ENCODE measurements around the gene ZNFX1. TPM values are rescaled to one million over a fixed set of nuclear protein-coding genes. Genes with fewer than 3 reads are reported as not detected.
"Not testable (repeated sequence)": the region's sequence is repeated elsewhere in the genome, so short reads cannot be mapped to it uniquely, and the experiment has no call there.

ZNFX1 gene
- total RNA-seq, 1 donor from 2014 or later = 49.1 TPM

DNA sequence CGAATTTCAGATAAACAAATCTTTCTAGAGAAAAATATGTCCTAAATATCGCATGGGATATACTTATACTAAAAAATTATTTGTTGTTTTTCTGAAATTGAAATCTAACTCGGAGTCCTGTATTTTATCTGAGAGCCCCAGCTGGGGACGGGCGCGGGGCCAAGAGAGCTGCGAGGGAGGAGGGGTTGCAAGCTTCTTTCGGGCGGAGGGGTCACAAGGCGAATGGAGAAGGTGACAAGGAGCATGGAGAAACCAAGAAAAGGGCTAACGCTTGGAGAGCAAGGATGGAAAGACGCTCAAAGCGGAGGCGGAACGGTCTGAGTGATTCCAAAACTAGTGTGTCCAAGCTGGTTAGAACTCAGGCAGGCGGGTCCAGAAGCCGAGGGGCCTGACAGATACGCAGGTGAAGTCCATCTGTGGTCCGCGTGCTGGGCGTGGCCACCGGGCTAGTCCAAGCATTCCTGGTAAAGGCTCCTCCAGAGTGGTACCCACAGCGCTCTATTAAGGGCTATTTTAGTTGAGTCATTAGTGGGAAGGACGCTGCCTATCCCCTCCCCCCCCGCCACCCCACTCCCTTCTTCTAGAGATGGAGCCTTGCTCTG is 41.5 kb upstream of the ZNFX1 start:
- peaks cover 12 to 13% of the 10 kb centered on the region in 2 donors for H3K4me1 ChIP-seq
- H3K27ac ChIP-seq = no peak overlapping the region
- peak overlapping the region; percentile 32 to 59 for H3K4me3 ChIP-seq
- no peaks in the 10 kb centered on the region for H3K9me3 ChIP-seq
- peaks cover 9% of the 10 kb centered on the region for H3K27me3 ChIP-seq
- TF ChIP-seq, protein P1, sequence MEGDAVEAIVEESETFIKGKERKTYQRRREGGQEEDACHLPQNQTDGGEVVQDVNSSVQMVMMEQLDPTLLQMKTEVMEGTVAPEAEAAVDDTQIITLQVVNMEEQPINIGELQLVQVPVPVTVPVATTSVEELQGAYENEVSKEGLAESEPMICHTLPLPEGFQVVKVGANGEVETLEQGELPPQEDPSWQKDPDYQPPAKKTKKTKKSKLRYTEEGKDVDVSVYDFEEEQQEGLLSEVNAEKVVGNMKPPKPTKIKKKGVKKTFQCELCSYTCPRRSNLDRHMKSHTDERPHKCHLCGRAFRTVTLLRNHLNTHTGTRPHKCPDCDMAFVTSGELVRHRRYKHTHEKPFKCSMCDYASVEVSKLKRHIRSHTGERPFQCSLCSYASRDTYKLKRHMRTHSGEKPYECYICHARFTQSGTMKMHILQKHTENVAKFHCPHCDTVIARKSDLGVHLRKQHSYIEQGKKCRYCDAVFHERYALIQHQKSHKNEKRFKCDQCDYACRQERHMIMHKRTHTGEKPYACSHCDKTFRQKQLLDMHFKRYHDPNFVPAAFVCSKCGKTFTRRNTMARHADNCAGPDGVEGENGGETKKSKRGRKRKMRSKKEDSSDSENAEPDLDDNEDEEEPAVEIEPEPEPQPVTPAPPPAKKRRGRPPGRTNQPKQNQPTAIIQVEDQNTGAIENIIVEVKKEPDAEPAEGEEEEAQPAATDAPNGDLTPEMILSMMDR (IDR thresholded peaks at IDR 0.05) = no peak
- intact Hi-C loops (cut with DNase I) = no loop called here
- no peaks in the 10 kb centered on the region for H3K36me3 ChIP-seq
- DNase-seq (ENCODE audit: low spot score in 2 of 2) = no peak

DNA sequence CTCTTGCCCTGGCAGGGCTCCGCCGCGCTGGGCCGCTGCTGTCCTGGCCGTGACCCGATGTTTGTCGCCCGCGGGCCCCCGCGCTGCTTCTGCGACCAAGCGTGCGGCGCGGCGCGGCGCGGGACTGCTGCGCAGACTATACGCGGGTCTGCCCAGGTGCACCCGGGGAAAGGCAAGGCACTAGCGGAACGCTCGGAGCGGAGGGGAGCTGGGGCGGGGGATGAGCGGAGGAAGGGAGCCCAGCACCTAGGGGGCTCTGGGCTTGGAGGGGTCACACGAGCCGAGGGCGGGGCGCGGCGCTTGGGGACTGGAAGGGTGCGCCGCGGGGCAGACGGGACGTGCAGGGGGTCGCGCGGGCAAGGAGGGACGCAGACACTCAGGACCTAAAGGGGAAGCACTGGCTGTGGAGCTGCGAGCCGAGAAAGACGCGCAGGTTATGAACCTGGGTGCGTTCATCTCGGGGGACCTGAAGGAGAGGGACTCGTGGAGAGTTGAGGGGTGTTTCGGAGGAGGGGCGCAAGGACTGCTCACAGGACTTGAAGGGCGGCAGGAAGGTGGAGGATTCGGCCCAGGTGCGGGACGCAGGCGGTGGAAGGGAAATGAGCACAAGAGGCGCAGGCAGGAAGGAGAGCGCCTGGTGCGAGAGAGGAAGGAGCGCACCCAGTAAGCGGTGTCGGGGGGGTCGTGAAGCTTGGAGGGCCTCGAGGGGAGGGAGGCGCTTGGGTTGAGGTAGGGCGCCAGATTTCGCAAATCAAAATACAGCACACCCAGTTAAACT is 40.8 kb upstream of the ZNFX1 start:
- intact Hi-C loops (cut with DNase I) = no loop called here
- peak overlapping the region; percentile 32 to 59 for H3K4me3 ChIP-seq
- DNase-seq (ENCODE audit: low spot score in 2 of 2) = no peak
- TF ChIP-seq, protein P1 (IDR thresholded peaks at IDR 0.05) = no peak
- no peak overlapping the region for H3K27ac ChIP-seq
- peaks cover 12 to 13% of the 10 kb centered on the region in 2 donors for H3K4me1 ChIP-seq
- no peaks in the 10 kb centered on the region for H3K9me3 ChIP-seq
- H3K36me3 ChIP-seq = no peaks in the 10 kb centered on the region
- H3K27me3 ChIP-seq = peaks cover 9% of the 10 kb centered on the region

DNA sequence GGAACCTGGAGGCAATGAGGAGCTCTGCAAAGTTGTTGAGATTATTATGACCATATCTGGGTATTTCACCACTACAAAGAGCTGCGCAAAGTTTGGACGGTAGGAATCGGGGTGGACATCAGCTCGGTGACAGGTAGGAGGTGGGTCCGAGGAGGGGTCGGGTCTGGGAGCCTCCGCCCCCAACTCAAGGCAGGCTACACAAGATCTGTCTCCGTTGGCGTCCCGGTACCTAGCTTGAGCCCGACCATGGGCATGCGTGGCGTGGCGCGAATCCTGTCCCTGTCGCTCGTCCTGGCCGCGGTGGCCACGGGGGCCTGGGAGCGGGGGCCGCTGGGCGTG is 40.2 kb upstream of the ZNFX1 start:
- intact Hi-C loops (cut with DNase I) = no loop called here
- Histone ChIP-seq H3K36me3 (no peaks in the 10 kb centered on the region), H3K4me1 (peaks cover 12 to 13% of the 10 kb centered on the region in 2 donors), H3K27me3 (peaks cover 9% of the 10 kb centered on the region), H3K9me3 (no peaks in the 10 kb centered on the region), H3K27ac (no peak overlapping the region), H3K4me3 (peak overlapping the region; percentile 32 to 59)
- TF ChIP-seq, protein P1 (IDR thresholded peaks at IDR 0.05) = no peak
- DNase-seq (ENCODE audit: low spot score in 2 of 2) = no peak

DNA sequence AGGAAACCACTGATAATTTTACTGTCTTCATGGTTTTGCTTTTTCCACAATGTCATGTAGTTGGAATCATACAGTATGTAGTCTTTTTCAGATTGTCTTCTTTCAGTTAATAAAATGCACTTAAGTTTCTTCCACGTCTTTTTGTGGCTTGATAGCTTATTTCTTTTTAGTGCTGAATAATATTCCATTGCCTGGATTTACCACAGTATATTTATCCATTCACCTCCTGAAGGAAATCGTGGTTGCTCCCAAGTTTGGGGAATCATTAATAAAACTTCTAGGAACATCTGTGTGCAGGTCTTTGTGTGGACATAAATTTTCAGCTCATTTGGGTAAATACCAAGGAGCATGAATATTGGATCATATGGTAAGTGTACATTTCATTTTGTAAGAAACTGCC is 38.8 kb upstream of the ZNFX1 start:
- H3K9me3 ChIP-seq = no peaks in the 10 kb centered on the region
- H3K27me3 ChIP-seq = peaks cover 9% of the 10 kb centered on the region

DNA sequence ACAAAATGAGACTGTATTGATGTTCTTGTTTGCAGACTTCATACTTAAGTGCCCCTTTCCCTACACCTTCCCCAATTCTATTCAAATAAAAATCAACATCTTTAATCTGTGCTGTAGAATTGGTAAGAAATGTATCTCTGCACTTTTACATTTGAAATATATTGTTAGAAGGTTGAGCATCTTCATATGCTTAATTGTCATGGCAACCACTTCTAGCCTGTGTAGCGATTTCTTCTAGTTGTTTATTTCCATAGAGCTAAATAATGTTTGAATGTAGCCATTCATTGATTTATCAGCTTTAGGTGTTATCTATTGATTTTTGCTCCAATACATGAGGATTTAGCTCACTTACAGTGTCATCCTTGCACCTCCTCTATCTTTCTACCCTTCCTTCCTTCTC is 37.7 kb upstream of the ZNFX1 start:
- no peak overlapping the region for H3K4me3 ChIP-seq
- DNase-seq (ENCODE audit: low spot score in 2 of 2) = no peak
- peaks cover 9% of the 10 kb centered on the region for H3K27me3 ChIP-seq
- no peak overlapping the region for H3K27ac ChIP-seq
- intact Hi-C loops (cut with DNase I) = no loop called here
- peaks cover 12 to 13% of the 10 kb centered on the region in 2 donors for H3K4me1 ChIP-seq
- no peaks in the 10 kb centered on the region for H3K9me3 ChIP-seq
- H3K36me3 ChIP-seq = no peaks in the 10 kb centered on the region
- TF ChIP-seq, protein P1 (IDR thresholded peaks at IDR 0.05) = no peak

More for the DNA sequence above, 38.8 kb upstream of the ZNFX1 start:
- TF ChIP-seq, protein P1 (IDR thresholded peaks at IDR 0.05) = no peak
- Histone ChIP-seq H3K4me3 (no peak overlapping the region), H3K36me3 (no peaks in the 10 kb centered on the region), H3K27ac (no peak overlapping the region), H3K4me1 (peaks cover 12 to 13% of the 10 kb centered on the region in 2 donors)
- no peak for DNase-seq (ENCODE audit: low spot score in 2 of 2)
- intact Hi-C loops (cut with DNase I) = no loop called here

DNA sequence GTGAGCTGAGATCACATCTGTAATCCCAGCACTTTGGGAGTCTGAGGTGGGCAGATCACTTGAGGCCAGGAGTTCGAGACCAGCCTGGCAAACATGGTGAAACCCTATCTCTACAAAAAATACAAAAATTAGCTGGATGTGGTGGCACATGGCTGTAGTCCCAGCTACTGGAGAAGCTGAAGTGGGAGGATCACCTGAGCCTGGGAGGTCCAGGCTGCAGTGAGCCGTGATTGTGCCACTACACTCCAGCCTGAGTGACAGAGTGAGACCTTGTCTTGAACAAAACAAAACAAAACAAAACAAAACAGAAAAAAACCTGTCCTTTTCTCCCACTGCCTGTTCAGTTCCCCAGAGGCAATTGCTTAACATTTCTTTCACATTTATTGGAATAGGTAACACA is 36.2 kb upstream of the ZNFX1 start:
- H3K9me3 ChIP-seq; DNase-seq (ENCODE audit: low spot score in 2 of 2); H3K36me3 ChIP-seq; H3K4me3 ChIP-seq; intact Hi-C loops (cut with DNase I); H3K27ac ChIP-seq; H3K27me3 ChIP-seq: not testable (repeated sequence)
- peaks cover 10 to 11% of the 10 kb centered on the region in 2 donors for H3K4me1 ChIP-seq
